Measurements from ENCODE around the gene ELMO1.
A peak's percentile ranks its signal among the peaks of the same experiment; 100 is the strongest.

Gene ELMO1

GRCh38 chr7:37433166-37433565 lies 15.5 kb downstream of the ELMO1 start:
- no peaks in the 10 kb centered on the region for H3K27me3 ChIP-seq (ENCODE audit: control insufficient read depth in 2 of 2, insufficient read depth in 2 of 2, low read length in 2 of 2)

DNA sequence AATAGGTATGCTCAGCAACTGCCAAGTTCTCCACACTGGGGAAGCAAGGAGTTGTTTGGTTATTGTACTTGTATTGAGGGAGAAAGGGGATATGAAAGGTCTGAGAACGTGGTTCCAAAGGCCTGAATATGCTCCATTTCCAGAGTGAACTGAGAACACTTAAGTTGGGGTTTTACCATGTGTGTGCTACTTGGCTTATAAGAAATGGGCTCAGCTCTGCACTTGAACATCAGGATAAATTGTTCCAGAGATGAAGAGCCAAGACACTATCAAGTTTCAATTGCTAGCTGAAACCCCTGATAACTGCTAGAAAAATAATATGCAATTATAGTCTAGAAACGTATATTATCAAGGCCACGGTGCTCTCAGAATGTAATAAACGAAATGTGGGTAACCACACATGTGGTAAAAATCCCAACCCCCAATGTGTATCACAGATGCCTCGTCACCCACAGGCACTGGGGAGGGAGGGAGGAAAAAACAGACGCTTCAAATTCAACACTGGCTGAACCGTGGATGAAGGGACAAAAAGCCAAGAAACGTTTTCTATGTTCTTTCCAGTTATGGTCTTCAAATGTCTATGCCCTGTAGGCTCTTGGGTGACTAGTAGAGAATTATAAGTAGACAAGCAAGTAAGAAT lies 16.3 kb downstream of the ELMO1 start:
- Histone ChIP-seq H3K9ac (ENCODE audit: low read depth in 1 of 2, low read length in 2 of 2) (no peak overlapping the region), H3K4me1 (ENCODE audit: control insufficient read depth in 2 of 2, insufficient read depth in 2 of 2, low read length in 2 of 2) (no peaks in the 10 kb centered on the region), H3K9me3 (ENCODE audit: control insufficient read depth in 2 of 2, low read length in 2 of 2) (no peaks in the 10 kb centered on the region), H3K36me3 (ENCODE audit: control insufficient read depth in 2 of 2, insufficient read depth in 2 of 2, low read length in 2 of 2) (no peaks in the 10 kb centered on the region), H3K27me3 (ENCODE audit: control insufficient read depth in 2 of 2, insufficient read depth in 2 of 2, low read length in 2 of 2) (no peaks in the 10 kb centered on the region), H3K4me3 (ENCODE audit: low read length in 2 of 2) (no peak overlapping the region), H3K27ac (ENCODE audit: low read depth in 2 of 2, low read length in 2 of 2) (no peak overlapping the region)

More at GRCh38 chr7:37433166-37433565, 15.5 kb downstream of the ELMO1 start:
- Histone ChIP-seq H3K4me1 (ENCODE audit: control insufficient read depth in 2 of 2, insufficient read depth in 2 of 2, low read length in 2 of 2) (no peaks in the 10 kb centered on the region), H3K9me3 (ENCODE audit: control insufficient read depth in 2 of 2, low read length in 2 of 2) (no peaks in the 10 kb centered on the region), H3K27ac (ENCODE audit: low read depth in 2 of 2, low read length in 2 of 2) (no peak overlapping the region), H3K4me3 (ENCODE audit: low read length in 2 of 2) (no peak overlapping the region), H3K36me3 (ENCODE audit: control insufficient read depth in 2 of 2, insufficient read depth in 2 of 2, low read length in 2 of 2) (no peaks in the 10 kb centered on the region), H3K9ac (ENCODE audit: low read depth in 1 of 2, low read length in 2 of 2) (no peak overlapping the region)

DNA sequence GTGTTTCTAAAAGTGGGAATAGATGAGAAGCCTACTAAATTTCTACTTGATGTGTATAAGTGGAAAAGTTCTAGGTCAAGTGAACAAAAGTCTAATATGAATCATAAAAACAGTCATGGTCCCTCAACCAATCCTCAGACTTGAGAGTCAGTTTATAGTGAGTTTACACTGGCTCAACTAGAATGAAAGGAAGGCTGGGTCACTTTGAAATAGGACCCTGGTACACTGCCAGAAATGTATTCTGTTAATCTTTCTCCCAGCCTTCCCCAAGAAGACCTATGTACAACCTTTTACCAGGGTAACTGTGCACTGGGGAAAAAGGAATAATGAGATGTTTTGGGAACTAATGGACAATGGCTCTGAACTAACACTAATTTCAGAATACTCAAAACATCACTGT lies 17.3 kb downstream of the ELMO1 start:
- Histone ChIP-seq H3K36me3 (ENCODE audit: control insufficient read depth in 2 of 2, insufficient read depth in 2 of 2, low read length in 2 of 2) (no peaks in the 10 kb centered on the region), H3K9me3 (ENCODE audit: control insufficient read depth in 2 of 2, low read length in 2 of 2) (no peaks in the 10 kb centered on the region), H3K4me1 (ENCODE audit: control insufficient read depth in 2 of 2, insufficient read depth in 2 of 2, low read length in 2 of 2) (no peaks in the 10 kb centered on the region), H3K27me3 (ENCODE audit: control insufficient read depth in 2 of 2, insufficient read depth in 2 of 2, low read length in 2 of 2) (no peaks in the 10 kb centered on the region), H3K27ac (ENCODE audit: low read depth in 2 of 2, low read length in 2 of 2) (no peak overlapping the region), H3K9ac (ENCODE audit: low read depth in 1 of 2, low read length in 2 of 2) (no peak overlapping the region), H3K4me3 (ENCODE audit: low read length in 2 of 2) (no peak overlapping the region)

GRCh38 chr7:37430640-37431039 lies 18.0 kb downstream of the ELMO1 start:
- Histone ChIP-seq H3K36me3 (ENCODE audit: control insufficient read depth in 2 of 2, insufficient read depth in 2 of 2, low read length in 2 of 2) (no peaks in the 10 kb centered on the region), H3K27me3 (ENCODE audit: control insufficient read depth in 2 of 2, insufficient read depth in 2 of 2, low read length in 2 of 2) (no peaks in the 10 kb centered on the region), H3K9ac (ENCODE audit: low read depth in 1 of 2, low read length in 2 of 2) (no peak overlapping the region), H3K9me3 (ENCODE audit: control insufficient read depth in 2 of 2, low read length in 2 of 2) (no peaks in the 10 kb centered on the region), H3K4me1 (ENCODE audit: control insufficient read depth in 2 of 2, insufficient read depth in 2 of 2, low read length in 2 of 2) (no peaks in the 10 kb centered on the region), H3K4me3 (ENCODE audit: low read length in 2 of 2) (no peak overlapping the region), H3K27ac (ENCODE audit: low read depth in 2 of 2, low read length in 2 of 2) (no peak overlapping the region)

DNA sequence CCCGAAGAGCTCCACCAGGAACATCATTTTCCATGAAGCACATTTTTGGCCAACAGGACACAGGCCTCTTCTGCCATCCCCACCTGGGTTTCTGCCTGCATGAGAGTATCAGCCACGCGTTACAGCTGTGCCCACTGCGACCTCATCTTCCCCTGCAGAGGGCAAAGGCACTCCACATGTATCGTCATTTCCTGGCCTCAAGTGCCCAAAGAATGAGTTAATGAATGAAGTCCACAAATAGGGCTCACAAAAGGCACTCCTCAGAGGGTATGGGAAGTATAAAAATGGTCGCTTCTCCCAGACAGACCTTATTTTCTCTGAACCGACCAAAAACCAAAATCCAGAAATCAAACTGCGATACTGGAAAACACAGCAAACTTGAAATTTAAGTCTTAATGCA lies 18.5 kb downstream of the ELMO1 start:
- Histone ChIP-seq H3K36me3 (ENCODE audit: control insufficient read depth in 2 of 2, insufficient read depth in 2 of 2, low read length in 2 of 2) (no peaks in the 10 kb centered on the region), H3K27me3 (ENCODE audit: control insufficient read depth in 2 of 2, insufficient read depth in 2 of 2, low read length in 2 of 2) (no peaks in the 10 kb centered on the region), H3K9ac (ENCODE audit: low read depth in 1 of 2, low read length in 2 of 2) (no peak overlapping the region), H3K4me1 (ENCODE audit: control insufficient read depth in 2 of 2, insufficient read depth in 2 of 2, low read length in 2 of 2) (no peaks in the 10 kb centered on the region), H3K4me3 (ENCODE audit: low read length in 2 of 2) (no peak overlapping the region), H3K9me3 (ENCODE audit: control insufficient read depth in 2 of 2, low read length in 2 of 2) (no peaks in the 10 kb centered on the region), H3K27ac (ENCODE audit: low read depth in 2 of 2, low read length in 2 of 2) (no peak overlapping the region)

DNA sequence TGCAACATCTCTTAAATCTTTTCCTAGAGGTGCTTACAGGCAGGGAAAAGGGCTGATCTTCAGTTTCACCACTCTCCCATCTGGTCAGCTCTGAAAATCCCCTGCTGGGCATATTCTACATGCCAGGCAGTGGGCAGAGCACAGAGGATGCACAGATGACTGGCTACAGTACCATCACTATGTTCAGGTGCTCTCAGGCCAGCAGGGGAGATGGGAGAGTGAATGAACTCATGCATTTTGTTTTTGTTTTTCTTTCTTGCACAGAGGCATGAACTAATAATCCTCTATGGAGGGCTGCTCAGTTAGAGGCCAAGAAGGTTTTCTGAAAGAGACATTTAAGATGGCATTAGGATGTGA lies 19.3 kb downstream of the ELMO1 start:
- Histone ChIP-seq H3K9ac (ENCODE audit: low read depth in 1 of 2, low read length in 2 of 2) (no peak overlapping the region), H3K4me3 (ENCODE audit: low read length in 2 of 2) (no peak overlapping the region), H3K27me3 (ENCODE audit: control insufficient read depth in 2 of 2, insufficient read depth in 2 of 2, low read length in 2 of 2) (no peaks in the 10 kb centered on the region), H3K4me1 (ENCODE audit: control insufficient read depth in 2 of 2, insufficient read depth in 2 of 2, low read length in 2 of 2) (no peaks in the 10 kb centered on the region), H3K27ac (ENCODE audit: low read depth in 2 of 2, low read length in 2 of 2) (no peak overlapping the region), H3K36me3 (ENCODE audit: control insufficient read depth in 2 of 2, insufficient read depth in 2 of 2, low read length in 2 of 2) (no peaks in the 10 kb centered on the region), H3K9me3 (ENCODE audit: control insufficient read depth in 2 of 2, low read length in 2 of 2) (no peaks in the 10 kb centered on the region)

DNA sequence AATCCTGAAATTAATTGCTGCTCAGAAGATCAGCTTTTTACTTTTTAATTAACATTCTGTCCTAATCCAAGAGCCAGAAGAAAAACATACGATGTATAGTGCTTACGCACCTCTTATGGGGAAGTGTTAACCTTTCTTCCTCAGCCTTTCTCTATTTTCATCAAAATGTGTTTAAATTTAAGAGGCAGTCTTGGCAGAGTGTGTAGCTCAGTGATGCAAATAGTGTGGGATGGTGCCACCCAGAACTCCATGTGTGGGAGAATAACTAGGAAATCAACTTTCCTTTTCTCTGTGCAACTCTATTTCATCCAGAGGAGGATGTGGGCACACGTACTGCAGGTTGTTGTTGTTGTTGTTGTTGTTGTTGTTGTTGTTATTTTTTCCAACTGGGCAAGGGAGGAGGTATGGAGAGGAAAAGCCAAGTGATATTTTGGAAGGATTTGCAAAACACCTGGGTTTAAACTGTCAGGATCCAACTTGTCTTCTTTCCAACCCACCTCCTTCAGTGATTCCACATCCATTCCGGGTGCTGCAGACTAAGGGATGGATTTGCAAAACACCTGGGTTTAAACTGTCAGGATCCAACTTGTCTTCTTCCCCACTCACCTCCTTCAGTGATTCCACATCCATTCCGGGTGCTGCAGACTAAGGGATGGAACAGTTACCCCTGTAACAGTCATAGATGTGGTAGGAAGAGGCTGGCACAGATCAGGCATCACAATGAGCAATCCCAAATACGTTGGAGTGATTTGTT lies 19.8 kb downstream of the ELMO1 start:
- H3K9ac ChIP-seq (ENCODE audit: low read depth in 1 of 2, low read length in 2 of 2): no peak overlapping the region
- no peaks in the 10 kb centered on the region for H3K9me3 ChIP-seq (ENCODE audit: control insufficient read depth in 2 of 2, low read length in 2 of 2)
- H3K4me1 ChIP-seq (ENCODE audit: control insufficient read depth in 2 of 2, insufficient read depth in 2 of 2, low read length in 2 of 2): no peaks in the 10 kb centered on the region
- H3K4me3 ChIP-seq (ENCODE audit: low read length in 2 of 2): no peak overlapping the region
- H3K27ac ChIP-seq (ENCODE audit: low read depth in 2 of 2, low read length in 2 of 2): no peak overlapping the region
- no peaks in the 10 kb centered on the region for H3K36me3 ChIP-seq (ENCODE audit: control insufficient read depth in 2 of 2, insufficient read depth in 2 of 2, low read length in 2 of 2)
- no peaks in the 10 kb centered on the region for H3K27me3 ChIP-seq (ENCODE audit: control insufficient read depth in 2 of 2, insufficient read depth in 2 of 2, low read length in 2 of 2)

GRCh38 chr7:37427276-37427940 lies 21.3 kb downstream of the ELMO1 start:
- Histone ChIP-seq H3K9ac (ENCODE audit: low read depth in 1 of 2, low read length in 2 of 2) (no peak overlapping the region), H3K9me3 (ENCODE audit: control insufficient read depth in 2 of 2, low read length in 2 of 2) (no peaks in the 10 kb centered on the region), H3K4me1 (ENCODE audit: control insufficient read depth in 2 of 2, insufficient read depth in 2 of 2, low read length in 2 of 2) (no peaks in the 10 kb centered on the region), H3K27ac (ENCODE audit: low read depth in 2 of 2, low read length in 2 of 2) (no peak overlapping the region), H3K4me3 (ENCODE audit: low read length in 2 of 2) (no peak overlapping the region), H3K27me3 (ENCODE audit: control insufficient read depth in 2 of 2, insufficient read depth in 2 of 2, low read length in 2 of 2) (no peaks in the 10 kb centered on the region), H3K36me3 (ENCODE audit: control insufficient read depth in 2 of 2, insufficient read depth in 2 of 2, low read length in 2 of 2) (no peaks in the 10 kb centered on the region)

- Histone ChIP-seq H3K4me1 (ENCODE audit: control insufficient read depth in 2 of 2, insufficient read depth in 2 of 2, low read length in 2 of 2) (peaks cover 0 to 3% of the 10 kb centered on the region in 2 donors), H3K9ac (ENCODE audit: low read depth in 1 of 2, low read length in 2 of 2) (no peak overlapping the region), H3K9me3 (ENCODE audit: control insufficient read depth in 2 of 2, low read length in 2 of 2) (no peaks in the 10 kb centered on the region), H3K36me3 (ENCODE audit: control insufficient read depth in 2 of 2, insufficient read depth in 2 of 2, low read length in 2 of 2) (no peaks in the 10 kb centered on the region), H3K4me3 (ENCODE audit: low read length in 2 of 2) (no peak overlapping the region), H3K27ac (ENCODE audit: low read depth in 2 of 2, low read length in 2 of 2) (peak overlapping the region in 1 of 2 donors; percentile 24), H3K27me3 (ENCODE audit: control insufficient read depth in 2 of 2, insufficient read depth in 2 of 2, low read length in 2 of 2) (no peaks in the 10 kb centered on the region)
These were observed 23.2 kb downstream of the ELMO1 start for GRCh38 chr7:37425498-37425897.

- H3K36me3 ChIP-seq (ENCODE audit: control insufficient read depth in 2 of 2, insufficient read depth in 2 of 2, low read length in 2 of 2): no peaks in the 10 kb centered on the region
- peaks cover 0 to 3% of the 10 kb centered on the region in 2 donors for H3K4me1 ChIP-seq (ENCODE audit: control insufficient read depth in 2 of 2, insufficient read depth in 2 of 2, low read length in 2 of 2)
- peak overlapping the region in 1 of 2 donors; percentile 24 for H3K27ac ChIP-seq (ENCODE audit: low read depth in 2 of 2, low read length in 2 of 2)
- H3K27me3 ChIP-seq (ENCODE audit: control insufficient read depth in 2 of 2, insufficient read depth in 2 of 2, low read length in 2 of 2): no peaks in the 10 kb centered on the region
- no peak overlapping the region for H3K9ac ChIP-seq (ENCODE audit: low read depth in 1 of 2, low read length in 2 of 2)
- H3K4me3 ChIP-seq (ENCODE audit: low read length in 2 of 2): no peak overlapping the region
- no peaks in the 10 kb centered on the region for H3K9me3 ChIP-seq (ENCODE audit: control insufficient read depth in 2 of 2, low read length in 2 of 2)
These were observed 23.7 kb downstream of the ELMO1 start for GRCh38 chr7:37424995-37425394.

Data from mucosa of rectum (tissue), 2 donors.